ENCODE data around the gene TSPAN11. TPM values are rescaled to one million over a fixed set of nuclear protein-coding genes. Genes with fewer than 3 reads are reported as not detected.

TSPAN11 gene
- total and polyA plus RNA-seq, 10 donors, result 0.26 to 4.1 (median 1.4) TPM

GRCh38 chr12:30973830-30974229 lies 47.3 kb downstream of the TSPAN11 start:
- Histone ChIP-seq H3K27ac (no peak overlapping the region), H3K4me3 (no peak overlapping the region), H3K4me1 (peaks cover 0 to 35% (median 5%) of the 10 kb centered on the region in 6 donors), H3K36me3 (no peaks in the 10 kb centered on the region), H3K9me3 (no peaks in the 10 kb centered on the region), H3K27me3 (replicated peaks in 1 of 7) (no peaks in the 10 kb centered on the region)
- TF ChIP-seq POLR2AphosphoS5 (IDR thresholded peaks at IDR 0.05) (no peak), CTCF (IDR thresholded peaks at IDR 0.05 in 8 of 11, conservative IDR thresholded peaks at IDR 0.05 in 3 of 11) (no peak), POLR2A (IDR thresholded peaks at IDR 0.05) (no peak)
- intact Hi-C loops (cut with DNase I; ENCODE audit: low total_unique reads), result no loop called here
- DNase-seq, result no peak
- 80 to 90% (median 87%) methylated on average over 5 of the region's 5 CpGs for WGBS, 5 donors

GRCh38 chr12:30974746-30975500 lies 48.4 kb downstream of the TSPAN11 start:
- Histone ChIP-seq H3K4me1 (peaks cover 0 to 40% (median 7%) of the 10 kb centered on the region in 6 donors), H3K27ac (no peak overlapping the region), H3K36me3 (no peaks in the 10 kb centered on the region), H3K4me3 (no peak overlapping the region), H3K27me3 (replicated peaks in 1 of 7) (no peaks in the 10 kb centered on the region), H3K9me3 (no peaks in the 10 kb centered on the region)
- intact Hi-C loops (cut with DNase I; ENCODE audit: low total_unique reads), result no loop called here
- no peak for DNase-seq
- TF ChIP-seq POLR2AphosphoS5 (IDR thresholded peaks at IDR 0.05) (peak in 1 of 3 donors; percentile 20), CTCF (IDR thresholded peaks at IDR 0.05 in 8 of 11, conservative IDR thresholded peaks at IDR 0.05 in 3 of 11) (no peak)
- WGBS, 5 donors, result 78 to 88% (median 85%) methylated on average over 20 of the region's 20 CpGs

- Histone ChIP-seq H3K4me3 (no peak overlapping the region), H3K9me3 (no peaks in the 10 kb centered on the region), H3K27me3 (replicated peaks in 1 of 7) (no peaks in the 10 kb centered on the region), H3K4me1 (peaks cover 0 to 39% (median 10%) of the 10 kb centered on the region in 6 donors), H3K36me3 (no peaks in the 10 kb centered on the region), H3K27ac (no peak overlapping the region)
- DNase-seq, result no peak
- TF ChIP-seq CTCF (IDR thresholded peaks at IDR 0.05 in 8 of 11, conservative IDR thresholded peaks at IDR 0.05 in 3 of 11) (no peak), POLR2AphosphoS5 (IDR thresholded peaks at IDR 0.05) (no peak)
- WGBS, 5 donors, result 56 to 87% (median 82%) methylated on average over 3 to 6 of the region's 6 CpGs
- intact Hi-C loops (cut with DNase I; ENCODE audit: low total_unique reads), result no loop called here
Measured at GRCh38 chr12:30975581-30975980, 49.0 kb downstream of the TSPAN11 start.

- TF ChIP-seq POLR2A (IDR thresholded peaks at IDR 0.05) (no peak), POLR2AphosphoS5 (IDR thresholded peaks at IDR 0.05) (no peak), CTCF (IDR thresholded peaks at IDR 0.05 in 8 of 11, conservative IDR thresholded peaks at IDR 0.05 in 3 of 11) (no peak)
- intact Hi-C loops (cut with DNase I; ENCODE audit: low total_unique reads), result no loop called here
- WGBS, 5 donors, result 57 to 82% (median 77%) methylated on average over 4 to 7 of the region's 7 CpGs
Measured at GRCh38 chr12:30976206-30976605, 49.7 kb downstream of the TSPAN11 start.

More at GRCh38 chr12:30976206-30976605, 49.7 kb downstream of the TSPAN11 start:
- Histone ChIP-seq H3K27me3 (replicated peaks in 1 of 7) (no peaks in the 10 kb centered on the region), H3K9me3 (no peaks in the 10 kb centered on the region), H3K27ac (no peak overlapping the region), H3K36me3 (no peaks in the 10 kb centered on the region), H3K4me1 (peaks cover 0 to 39% (median 15%) of the 10 kb centered on the region in 6 donors), H3K4me3 (no peak overlapping the region)
- no peak for DNase-seq

All from spleen (tissue), 11 donors.